Right lobe of liver (tissue), 6 donors: ENCODE results near the gene SPTBN2. TPM values are rescaled to one million over a fixed set of nuclear protein-coding genes. Genes with fewer than 3 reads are reported as not detected.

Experiments used
- ATAC-seq, 4 donors: fragments of 200-7000 bp; cut with Tn5 transposase; one replicate each; pipeline ENCODE4 v1.9.1; 2020; ENCODE audit warnings: mild to moderate bottlenecking in 4 of 4, moderate library complexity in 4 of 4
- DNase-seq, 3 donors: peaks; one replicate each; pipeline ENCODE4 v3.0.0-alpha.2; 2020
- H3K27ac ChIP-seq, 3 donors: fragments of 200-600 bp; one replicate each; pipeline ENCODE4 v1.8.0; 2022
- H3K27me3 ChIP-seq, 2 donors: fragments of 200-600 bp; one replicate each; pipeline ENCODE4 v1.8.0; 2022
- H3K36me3 ChIP-seq, 4 donors: fragments of 200-600 bp; sonication (generic) in 1 of 4; one replicate each; pipeline versions ENCODE4 v1.5.1 to v1.8.0; 2017 to 2022; ENCODE audit warnings: control low read depth in 1 of 4
- H3K4me1 ChIP-seq, 4 donors: fragments of 200-600 bp; sonication (generic) in 1 of 4; one replicate each; pipeline versions ENCODE4 v1.5.1 to v1.8.0; 2017 to 2022; ENCODE audit warnings: control low read depth in 1 of 4
- H3K4me3 ChIP-seq, 3 donors: fragments of 200-600 bp; one replicate each; pipeline ENCODE4 v1.8.0; 2022
- H3K9me3 ChIP-seq, 4 donors: fragments of 200-600 bp; sonication (generic) in 1 of 4; one replicate each; pipeline versions ENCODE4 v1.5.1 to v1.8.0; 2017 to 2022; ENCODE audit warnings: control low read depth in 1 of 4
- POLR2A ChIP-seq: fragments of 450-650 bp; IDR thresholded peaks from one replicate; pipeline ENCODE4 v1.6.1; 2017; ENCODE audit warnings: antibody characterized with exemption, mild to moderate bottlenecking
- WGBS: methylation state at CpG from one replicate; pipeline ENCODE4 v1.1.6; 2018; ENCODE audit warnings: low coverage, low lambda C conversion rate; ENCODE audit not compliant: insufficient coverage; ENCODE audit errors: missing lambda C conversion rate; 5-methylcytosine and 5-hydroxymethylcytosine counted together
- intact Hi-C, 2 donors: fragments of 100-400 bp; cut with DNase I; formaldehyde crosslinking; loops; one replicate each; pipeline versions ENCODE4 v1.11.2 to v1.14.1; 2022
- total RNA-seq, 6 experiments: library from RNA; depleted of rRNA in 2 of 6; stranded (reverse); fragments of >200 nt in 2 of 6; fragmentation: NEBNext Ultra II Directional in 3 of 6; extraction: Animal tissue kit (Norgen Biotek cat#: 25700) in 3 of 6; gene quantifications; one replicate each; pipeline versions ENCODE4 v1.1.0 to v1.2.4, GENCODE V29; 2016 to 2023
- TF ChIP-seq, protein P1 (sequence below), 4 donors: fragments of 200-600 bp in 3 of 4; fragments of 450-650 bp in 1 of 4; IDR thresholded peaks; one replicate each; pipeline versions ENCODE4 v1.5.1 to v1.8.0; 2016 to 2022; ENCODE audit warnings: antibody characterized with exemption in 4 of 4, mild to moderate bottlenecking in 2 of 4
- donor health status: DM: no; HTN: yes; CAD: no.
- donor health status: DM: no; HTN: no; CAD: no.
- donor health status: DM: no; HTN: no; CAD: no.
- donor health status: DM: no; HTN: yes; CAD: no.
- donor health status: DM: no; HTN: yes; CAD: no.

SPTBN2 gene
- total RNA-seq, 6 experiments from 2014 or later: 20.7 to 67.1 (median 50.7) TPM

DNA sequence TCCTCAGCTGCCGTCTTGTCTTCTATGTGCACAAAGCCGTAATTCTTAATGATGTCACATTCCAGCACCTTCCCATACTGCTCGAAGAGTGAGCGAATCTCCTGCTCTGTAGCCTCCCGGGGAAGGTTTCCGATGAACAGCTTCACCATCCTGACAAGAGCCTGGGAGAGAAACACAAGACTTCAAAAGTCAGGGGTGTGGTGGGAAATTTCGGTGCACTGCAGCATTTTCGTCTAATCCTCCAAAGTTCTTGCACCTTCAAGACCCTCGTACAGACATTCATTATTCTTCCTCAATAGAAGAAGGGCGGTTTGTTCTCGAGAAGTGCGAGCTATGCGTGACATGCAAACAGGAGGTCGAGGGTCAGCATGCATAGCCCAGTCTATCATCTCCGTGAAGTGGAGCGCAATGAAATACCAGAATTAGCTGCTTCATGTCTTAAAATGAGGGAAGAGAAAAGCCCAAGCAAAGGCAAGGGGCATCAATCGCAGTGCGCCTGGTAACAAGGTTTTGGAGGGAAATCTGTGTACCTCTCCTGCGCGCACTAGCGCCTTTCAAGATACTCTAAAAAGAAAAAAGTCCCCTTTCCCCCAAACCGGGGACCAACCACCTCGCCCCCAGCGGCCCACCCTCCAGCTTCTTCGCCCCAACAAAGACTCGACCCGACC lies 52.0 kb downstream of the SPTBN2 start:
- Histone ChIP-seq H3K4me1 (peaks cover 0 to 23% (median 3%) of the 10 kb centered on the region in 4 donors), H3K36me3 (no peaks in the 10 kb centered on the region), H3K9me3 (no peaks in the 10 kb centered on the region), H3K27me3 (no peaks in the 10 kb centered on the region), H3K27ac (peak overlapping the region; percentile 64 to 83 (median 79)), H3K4me3 (peak overlapping the region; percentile 64 to 72 (median 66))
- DNase-seq (no peak), ATAC-seq (no peak)
- TF ChIP-seq, protein P1, sequence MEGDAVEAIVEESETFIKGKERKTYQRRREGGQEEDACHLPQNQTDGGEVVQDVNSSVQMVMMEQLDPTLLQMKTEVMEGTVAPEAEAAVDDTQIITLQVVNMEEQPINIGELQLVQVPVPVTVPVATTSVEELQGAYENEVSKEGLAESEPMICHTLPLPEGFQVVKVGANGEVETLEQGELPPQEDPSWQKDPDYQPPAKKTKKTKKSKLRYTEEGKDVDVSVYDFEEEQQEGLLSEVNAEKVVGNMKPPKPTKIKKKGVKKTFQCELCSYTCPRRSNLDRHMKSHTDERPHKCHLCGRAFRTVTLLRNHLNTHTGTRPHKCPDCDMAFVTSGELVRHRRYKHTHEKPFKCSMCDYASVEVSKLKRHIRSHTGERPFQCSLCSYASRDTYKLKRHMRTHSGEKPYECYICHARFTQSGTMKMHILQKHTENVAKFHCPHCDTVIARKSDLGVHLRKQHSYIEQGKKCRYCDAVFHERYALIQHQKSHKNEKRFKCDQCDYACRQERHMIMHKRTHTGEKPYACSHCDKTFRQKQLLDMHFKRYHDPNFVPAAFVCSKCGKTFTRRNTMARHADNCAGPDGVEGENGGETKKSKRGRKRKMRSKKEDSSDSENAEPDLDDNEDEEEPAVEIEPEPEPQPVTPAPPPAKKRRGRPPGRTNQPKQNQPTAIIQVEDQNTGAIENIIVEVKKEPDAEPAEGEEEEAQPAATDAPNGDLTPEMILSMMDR (IDR thresholded peaks at IDR 0.05): no peak
- TF ChIP-seq POLR2A: no peak
- intact Hi-C loops: loop anchor here (5.0 kb wide), 2 partner anchors 85 to 100 kb away; partner anchors contain the start of genes CCDC87 (in 1 of the 2) and CCS (in 1 of the 2)
- 6% methylated on average over 18 of the region's 27 CpGs for WGBS

DNA sequence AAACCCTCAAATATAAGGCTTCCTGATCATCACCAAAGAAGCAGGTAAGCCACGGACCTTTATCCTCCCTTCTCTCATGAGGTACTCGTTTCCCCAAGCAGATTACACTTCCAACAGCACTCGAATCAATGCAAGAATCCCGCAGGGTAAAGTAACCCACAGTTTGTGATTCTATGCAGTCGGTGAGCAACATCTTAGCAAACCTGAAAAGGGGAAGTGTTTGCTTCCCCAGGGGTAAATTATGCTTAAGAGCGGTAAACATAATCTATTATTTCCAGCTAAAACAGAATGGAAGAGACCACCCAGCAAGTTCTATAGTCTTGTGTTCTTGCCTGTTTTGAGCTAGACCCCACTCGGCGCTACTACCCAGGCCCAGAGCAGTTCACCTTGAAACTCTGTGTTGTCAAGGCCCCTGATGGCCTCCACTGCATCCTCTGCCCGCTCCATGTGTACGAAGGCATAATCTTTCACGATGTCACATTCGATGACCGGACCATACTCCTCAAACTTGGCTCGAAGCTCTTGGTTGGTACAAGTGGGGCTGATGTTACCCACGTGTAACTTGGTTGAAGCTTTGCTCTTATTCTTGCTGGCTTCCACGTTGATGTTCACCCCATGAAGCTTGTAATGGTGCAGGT lies 52.6 kb downstream of the SPTBN2 start:
- TF ChIP-seq, protein P1 (IDR thresholded peaks at IDR 0.05): no peak
- TF ChIP-seq POLR2A: no peak
- ATAC-seq: no peak
- peak overlapping the region in 1 of 3 donors; percentile 72 for H3K4me3 ChIP-seq
- H3K27ac ChIP-seq: no peak overlapping the region
- intact Hi-C loops: loop anchor here (5.0 kb wide), 2 partner anchors 84 to 99 kb away; partner anchors contain the start of genes CCDC87 (in 1 of the 2) and CCS (in 1 of the 2)
- peaks cover 0 to 23% (median 3%) of the 10 kb centered on the region in 4 donors for H3K4me1 ChIP-seq
- no peak for DNase-seq
- no peaks in the 10 kb centered on the region for H3K36me3 ChIP-seq
- no peaks in the 10 kb centered on the region for H3K9me3 ChIP-seq
- WGBS: 74% methylated on average over 15 of the region's 16 CpGs
- H3K27me3 ChIP-seq: no peaks in the 10 kb centered on the region

DNA sequence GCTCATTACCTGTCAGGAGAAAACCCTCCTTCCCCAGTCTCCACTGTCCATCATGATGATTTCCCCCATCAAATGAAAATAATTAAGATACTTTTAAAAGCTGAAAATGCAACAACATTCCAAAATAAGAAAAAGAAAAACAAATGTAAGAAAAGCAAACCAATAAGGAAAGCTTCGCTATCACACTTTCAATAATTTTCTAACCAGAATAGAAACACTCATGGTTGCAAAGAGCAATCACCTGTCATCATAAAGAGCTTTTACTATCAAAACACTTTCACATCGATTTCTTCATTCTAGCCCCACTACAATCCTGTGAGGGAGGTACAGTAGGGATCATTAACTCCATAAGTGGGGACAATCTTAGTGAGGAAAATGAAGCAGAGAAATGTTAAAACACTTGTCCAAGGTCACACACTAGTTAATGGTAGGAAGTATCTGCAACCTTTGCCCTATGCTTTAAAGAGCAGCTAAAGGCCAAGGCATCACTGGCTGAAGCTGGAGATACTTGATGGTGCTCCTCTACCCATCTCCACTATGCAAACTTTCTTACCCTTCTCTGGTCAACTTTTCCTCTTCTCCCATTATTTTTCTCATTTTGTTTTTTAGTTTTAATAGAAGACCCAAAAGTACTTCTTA lies 53.9 kb downstream of the SPTBN2 start:
- Histone ChIP-seq H3K4me1 (peaks cover 0 to 23% (median 3%) of the 10 kb centered on the region in 4 donors), H3K36me3 (no peaks in the 10 kb centered on the region), H3K27me3 (no peaks in the 10 kb centered on the region), H3K9me3 (no peaks in the 10 kb centered on the region), H3K4me3 (no peak overlapping the region), H3K27ac (no peak overlapping the region)
- DNase-seq: no peak
- intact Hi-C loops: loop anchor here (5.0 kb wide), 2 partner anchors 83 to 98 kb away; partner anchors contain the start of genes CCDC87 (in 1 of the 2) and CCS (in 1 of the 2)
- WGBS: 85% methylated on average over 2 of the region's 2 CpGs
- TF ChIP-seq POLR2A: no peak
- TF ChIP-seq, protein P1 (IDR thresholded peaks at IDR 0.05): no peak
- no peak for ATAC-seq

DNA sequence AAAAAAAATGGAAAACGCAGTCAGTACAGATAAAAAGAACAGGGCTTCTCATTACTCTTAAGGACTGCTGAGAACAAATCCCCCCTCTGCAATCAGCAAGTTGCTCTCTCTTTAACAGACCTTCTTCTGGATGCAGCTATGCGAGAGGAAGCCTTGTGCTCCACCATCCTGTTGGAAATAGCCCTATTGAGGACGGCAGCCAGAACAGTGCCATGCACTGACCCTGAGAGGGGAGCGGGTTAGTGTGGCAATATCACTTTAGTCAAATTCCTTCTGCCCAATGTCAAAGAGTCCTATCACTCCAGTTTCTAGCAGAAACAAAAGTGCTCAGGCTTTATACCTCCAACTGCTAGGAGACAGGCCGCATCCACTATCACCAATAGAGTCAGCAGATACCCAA lies 58.2 kb downstream of the SPTBN2 start:
- DNase-seq: no peak
- Histone ChIP-seq H3K27ac (no peak overlapping the region), H3K27me3 (no peaks in the 10 kb centered on the region), H3K4me3 (no peak overlapping the region), H3K36me3 (peaks cover 0 to 26% (median 4%) of the 10 kb centered on the region in 4 donors), H3K9me3 (no peaks in the 10 kb centered on the region), H3K4me1 (peaks cover 0 to 15% (median 0%) of the 10 kb centered on the region in 4 donors)
- intact Hi-C loops: no loop called here
- WGBS: 80% methylated on average over 4 of the region's 5 CpGs
- no peak for TF ChIP-seq POLR2A
- TF ChIP-seq, protein P1 (IDR thresholded peaks at IDR 0.05): no peak
- peak in 3 of 4 donors; percentile 38 to 42 (median 42) for ATAC-seq
